Activated naive CD4-positive, alpha-beta T cell treated with anti-CD3 and anti-CD28 coated beads for 36 hours (primary cell): ENCODE measurements around the gene NVL. TPM values are rescaled to one million over a fixed set of nuclear protein-coding genes. Genes with fewer than 3 reads are reported as not detected.
"Not testable (repeated sequence)": the region's sequence is repeated elsewhere in the genome, so short reads cannot be mapped to it uniquely, and the experiment has no call there.

Experiments
- CTCF ChIA-PET: fragments of 350-600 bp; sonication (Branson Sonifier 250); formaldehyde crosslinking; loops from one replicate; lab custom pipeline; 2021; ENCODE audit warnings: antibody characterized with exemption; lab: Charles Lee
- DNase-seq: peaks from one replicate; pipeline ENCODE4 v3.0.0-alpha.2; 2020
- H3K27ac Mint-ChIP-seq: one replicate; pipeline ENCODE4 v1.8.0; 2021; ENCODE audit warnings: mild to moderate bottlenecking, mixed read lengths
- H3K27me3 Mint-ChIP-seq: one replicate; pipeline ENCODE4 v1.8.0; 2021; ENCODE audit warnings: low read depth, mixed read lengths
- H3K36me3 Mint-ChIP-seq: one replicate; pipeline ENCODE4 v1.8.0; 2021; ENCODE audit warnings: low read depth, mixed read lengths
- H3K4me1 Mint-ChIP-seq: one replicate; pipeline ENCODE4 v1.8.0; 2021; ENCODE audit warnings: low read depth, mixed read lengths
- H3K4me3 Mint-ChIP-seq: one replicate; pipeline ENCODE4 v1.8.0; 2021; ENCODE audit warnings: mild to moderate bottlenecking, moderate library complexity, mixed read lengths
- H3K9me3 Mint-ChIP-seq: one replicate; pipeline ENCODE4 v1.8.0; 2021; ENCODE audit warnings: mixed read lengths
- intact Hi-C: fragments of 100-400 bp; cut with micrococcal nuclease; formaldehyde crosslinking; loops from one replicate; pipeline ENCODE4 v1.15.1; 2023
- total RNA-seq, 2 experiments: library from RNA; stranded (reverse); gene quantifications; one replicate each; pipeline ENCODE4 v1.2.3, GENCODE V29; 2021

The NVL gene
- total RNA-seq, 2 experiments from 2014 or later = 26.7 to 29.9 TPM

DNA sequence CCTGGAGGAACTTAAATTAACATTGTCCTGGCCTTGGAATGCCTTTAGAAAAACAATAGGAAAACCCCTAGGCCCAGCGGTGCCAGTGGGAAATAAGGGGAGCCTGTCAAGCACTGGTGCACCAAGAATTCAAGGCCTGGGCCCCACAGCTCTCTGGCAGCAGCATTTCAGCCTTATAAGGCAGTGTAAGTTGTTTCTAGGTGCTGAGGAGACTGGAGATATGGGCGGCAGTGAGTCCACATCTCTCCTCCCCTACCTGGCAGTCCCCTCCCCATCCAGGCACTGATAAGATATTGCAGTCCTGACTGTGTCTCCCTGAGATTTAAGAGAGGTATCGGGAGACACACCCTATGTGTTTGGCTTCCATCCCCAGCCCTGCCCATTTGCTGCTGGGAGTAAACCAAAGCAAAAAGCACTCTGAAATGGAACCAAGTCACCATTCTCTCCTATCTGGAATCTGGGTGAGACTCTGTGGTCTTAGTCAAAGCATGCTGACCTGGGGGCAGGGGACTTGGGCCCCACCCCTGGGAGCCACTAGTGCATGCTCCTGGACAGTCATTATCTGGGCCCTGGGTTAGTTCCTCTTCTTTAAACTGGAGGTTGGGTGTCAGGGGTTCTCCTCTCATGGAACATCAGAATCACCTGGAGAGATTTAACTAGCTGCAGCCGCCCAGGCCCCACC lies 116.4 kb downstream of the NVL start:
- no peaks in the 10 kb centered on the region for H3K9me3 Mint-ChIP-seq
- H3K4me1 Mint-ChIP-seq = no peaks in the 10 kb centered on the region
- H3K27me3 Mint-ChIP-seq = no peaks in the 10 kb centered on the region
- H3K27ac Mint-ChIP-seq = no peak overlapping the region
- CTCF ChIA-PET = no interaction called here
- no peak for DNase-seq
- no peak overlapping the region for H3K4me3 Mint-ChIP-seq
- intact Hi-C loops = no loop called here
- H3K36me3 Mint-ChIP-seq = no peaks in the 10 kb centered on the region

DNA sequence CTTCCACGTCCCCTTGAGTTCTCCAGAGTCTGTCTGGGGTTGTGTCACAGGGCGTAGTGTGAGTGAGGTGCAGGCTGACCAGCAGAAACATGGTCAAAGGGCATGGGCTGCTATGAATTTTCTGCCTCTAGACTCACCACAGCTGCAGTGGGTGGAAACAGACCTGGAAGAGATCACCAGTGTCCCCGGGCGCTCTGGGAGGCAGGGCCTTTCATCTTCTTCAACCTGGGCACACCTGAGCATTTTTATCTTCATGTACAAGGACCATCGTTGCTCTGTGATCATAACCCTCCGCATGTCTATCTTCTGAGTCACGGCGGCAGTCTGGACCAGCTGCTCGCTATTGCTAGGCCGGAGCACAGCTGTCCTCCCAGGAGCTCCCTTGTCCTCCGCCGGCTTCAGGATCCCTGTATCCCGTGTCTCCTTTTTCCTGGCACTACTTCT lies 117.3 kb downstream of the NVL start:
- Mint-ChIP-seq H3K4me1 (no peaks in the 10 kb centered on the region), H3K27ac (no peak overlapping the region), H3K27me3 (no peaks in the 10 kb centered on the region), H3K9me3 (no peaks in the 10 kb centered on the region), H3K36me3 (no peaks in the 10 kb centered on the region), H3K4me3 (no peak overlapping the region)
- intact Hi-C loops = no loop called here
- DNase-seq = no peak
- CTCF ChIA-PET = no interaction called here

DNA sequence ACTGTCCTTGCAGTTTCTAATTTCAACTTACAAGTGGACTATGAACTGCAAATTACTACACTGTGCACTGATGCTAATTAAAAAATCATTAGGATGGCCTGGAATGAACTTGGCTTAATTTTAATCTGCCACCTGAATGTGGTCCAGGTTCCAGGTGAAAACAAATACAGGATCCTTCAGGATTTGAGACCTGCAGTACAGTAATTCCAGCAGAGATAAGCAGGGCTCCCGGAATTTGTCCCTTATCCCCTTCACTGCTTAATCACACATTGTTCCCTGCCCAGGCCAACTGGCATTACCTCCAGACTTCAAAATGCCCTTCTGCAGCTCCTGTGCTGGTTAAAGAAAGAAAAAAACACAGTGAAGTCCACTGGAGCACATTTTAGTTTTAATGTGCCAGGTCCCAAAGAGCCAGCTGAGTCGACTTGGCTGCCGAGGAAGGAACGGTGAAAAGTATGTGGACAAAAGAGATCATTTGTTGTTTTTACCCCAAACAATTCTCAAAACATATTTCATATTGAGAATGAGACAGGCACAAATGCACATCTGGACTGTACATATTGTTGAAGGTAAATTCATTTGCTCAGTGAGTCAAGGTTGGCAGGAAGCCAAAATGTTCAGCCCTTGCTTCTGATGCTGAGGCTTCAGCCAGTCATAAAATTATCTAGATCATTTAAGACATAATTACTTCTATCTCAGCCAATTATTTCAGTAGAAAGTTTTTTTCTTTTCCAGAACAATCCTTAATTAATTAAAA lies 118.6 kb downstream of the NVL start:
- peak; percentile 23 for DNase-seq
- Mint-ChIP-seq H3K27me3 (no peaks in the 10 kb centered on the region), H3K27ac (no peak overlapping the region), H3K4me1 (no peaks in the 10 kb centered on the region), H3K9me3 (no peaks in the 10 kb centered on the region), H3K4me3 (no peak overlapping the region), H3K36me3 (no peaks in the 10 kb centered on the region)
- CTCF ChIA-PET = no interaction called here
- intact Hi-C loops = no loop called here

DNA sequence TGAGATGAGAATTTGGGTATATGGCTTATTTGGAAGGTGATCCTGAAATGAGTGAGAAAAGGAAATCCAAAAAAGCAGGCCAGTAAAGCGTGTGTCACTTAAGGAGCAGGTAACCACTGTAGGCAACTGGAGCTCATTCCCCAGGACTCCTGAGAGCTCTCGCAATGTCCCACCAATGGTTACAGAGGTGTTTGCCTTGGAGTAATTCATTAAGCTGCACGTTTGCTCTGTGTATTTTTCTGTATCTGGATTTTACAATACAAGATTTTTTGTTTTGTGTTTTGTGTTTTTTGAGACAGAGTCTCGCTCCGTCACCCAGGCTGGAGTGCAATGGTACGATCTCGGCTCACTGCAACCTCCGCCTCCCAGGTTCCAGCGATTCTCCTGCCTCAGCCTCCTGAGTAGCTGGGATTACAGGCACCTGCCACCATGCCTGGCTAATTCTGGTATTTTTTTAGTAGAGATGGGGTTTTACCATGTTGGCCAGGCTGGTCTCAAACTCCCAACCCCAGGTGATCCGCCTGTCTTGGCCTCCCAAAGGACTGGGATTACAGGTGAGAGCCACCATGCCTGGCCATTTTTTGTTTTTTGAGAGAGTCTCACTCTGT lies 123.9 kb downstream of the NVL start:
- intact Hi-C loops = loop anchor here (1.0 kb wide), 2 partner anchors 24 to 37 kb away; no protein-coding TSS in a partner anchor
- CTCF ChIA-PET = interaction anchor here (0.5 to 1.7 kb wide), 4 partner anchors 10 to 581 kb away, joined by 3 to 7 read pairs (median 3); no protein-coding TSS in a partner anchor
- H3K9me3 Mint-ChIP-seq, H3K36me3 Mint-ChIP-seq, H3K27me3 Mint-ChIP-seq, H3K4me3 Mint-ChIP-seq, DNase-seq, H3K27ac Mint-ChIP-seq: not testable (repeated sequence)
- H3K4me1 Mint-ChIP-seq = peaks cover 11% of the 10 kb centered on the region

DNA sequence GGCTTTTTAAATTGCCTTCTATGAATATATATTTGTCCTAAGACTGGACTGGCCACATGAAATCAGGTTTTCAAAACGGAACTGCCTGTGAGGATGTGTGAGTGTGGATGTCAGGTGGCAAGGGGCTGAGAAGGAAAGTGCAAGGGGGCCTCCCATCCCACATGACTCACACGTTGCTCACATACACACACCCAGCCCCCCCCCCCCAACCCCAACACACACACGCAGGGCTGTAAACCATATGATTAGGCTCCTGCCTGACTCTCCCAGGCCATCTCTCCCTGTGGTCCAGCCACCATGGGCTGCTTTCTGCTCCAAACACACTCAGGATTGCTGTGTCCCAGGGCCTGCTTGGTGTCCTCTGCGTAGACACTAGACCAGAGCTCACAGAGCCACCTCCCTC lies 124.5 kb downstream of the NVL start:
- no peaks in the 10 kb centered on the region for H3K36me3 Mint-ChIP-seq
- CTCF ChIA-PET = interaction anchor here (0.9 to 1.7 kb wide), 3 partner anchors 37 to 89 kb away, joined by 3 to 7 read pairs (median 3); no protein-coding TSS in a partner anchor
- no peak overlapping the region for H3K4me3 Mint-ChIP-seq
- H3K27ac Mint-ChIP-seq = no peak overlapping the region
- H3K27me3 Mint-ChIP-seq = no peaks in the 10 kb centered on the region
- no peaks in the 10 kb centered on the region for H3K9me3 Mint-ChIP-seq
- peaks cover 11% of the 10 kb centered on the region for H3K4me1 Mint-ChIP-seq
- intact Hi-C loops = loop anchor here (1.0 kb wide), 2 partner anchors 23 to 36 kb away; no protein-coding TSS in a partner anchor
- DNase-seq = peak; percentile 63

DNA sequence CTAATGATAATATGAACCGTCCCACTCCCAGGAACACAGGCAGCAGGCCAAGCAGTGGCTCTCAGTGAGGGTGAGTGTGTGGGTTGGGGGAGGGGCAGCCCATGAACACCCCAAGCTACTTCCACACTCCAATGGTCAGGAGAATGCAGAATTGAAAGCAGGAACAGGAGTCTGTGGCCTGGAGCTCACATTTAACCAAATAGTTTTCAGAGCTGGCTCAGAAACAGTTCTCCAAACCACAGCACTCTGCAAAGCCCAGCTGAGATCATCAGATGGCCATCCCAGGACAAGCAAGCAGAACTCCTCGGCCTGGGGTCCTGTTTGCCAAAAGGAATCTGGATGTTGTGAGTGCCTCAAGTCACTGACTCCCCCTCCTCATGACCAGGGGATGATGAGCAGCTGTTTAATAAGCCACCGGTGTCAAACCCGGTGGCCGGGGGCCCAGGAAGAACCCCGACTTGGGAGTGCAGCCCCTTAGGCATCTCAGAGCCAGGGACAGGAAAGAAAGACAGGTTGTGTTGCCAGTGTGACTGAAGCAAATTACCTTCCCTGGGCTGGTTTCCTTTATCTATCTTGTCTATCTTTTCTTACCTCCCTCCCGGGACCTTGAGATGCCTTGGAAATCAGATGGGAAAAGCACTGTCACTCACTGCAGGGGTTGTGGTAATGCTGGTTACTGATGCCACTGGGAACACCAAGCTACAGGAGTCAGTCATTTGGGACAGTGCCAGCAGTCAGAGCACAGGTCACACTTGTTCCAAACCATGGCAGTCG lies 126.5 kb downstream of the NVL start:
- Mint-ChIP-seq H3K9me3 (no peaks in the 10 kb centered on the region), H3K36me3 (no peaks in the 10 kb centered on the region), H3K27me3 (no peaks in the 10 kb centered on the region), H3K4me1 (peaks cover 11% of the 10 kb centered on the region), H3K4me3 (no peak overlapping the region), H3K27ac (no peak overlapping the region)
- CTCF ChIA-PET = no interaction called here
- DNase-seq = no peak
- intact Hi-C loops = no loop called here

DNA sequence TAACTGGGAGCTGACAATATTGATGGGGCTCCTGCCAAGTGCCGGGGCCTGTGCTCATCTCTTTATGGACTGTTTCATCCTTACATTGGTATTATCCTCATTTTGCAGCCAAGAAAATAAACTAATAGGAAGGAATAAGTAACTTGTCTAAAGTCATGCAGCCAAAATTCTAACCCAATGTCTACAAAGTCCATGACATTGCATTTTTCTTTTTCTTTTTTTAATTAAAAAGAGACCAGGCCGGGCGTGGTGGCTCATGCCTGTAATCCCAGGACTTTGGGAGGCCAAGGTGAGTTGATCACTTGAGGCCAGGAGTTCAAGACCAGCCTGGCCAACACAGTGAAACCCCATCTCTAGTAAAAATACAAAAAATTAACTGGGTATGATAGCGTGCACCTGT lies 128.1 kb downstream of the NVL start:
- H3K9me3 Mint-ChIP-seq = no peaks in the 10 kb centered on the region
- H3K27me3 Mint-ChIP-seq = no peaks in the 10 kb centered on the region
- H3K36me3 Mint-ChIP-seq = no peaks in the 10 kb centered on the region
- no peak overlapping the region for H3K4me3 Mint-ChIP-seq
- H3K27ac Mint-ChIP-seq = no peak overlapping the region
- H3K4me1 Mint-ChIP-seq = peaks cover 11% of the 10 kb centered on the region
- CTCF ChIA-PET = no interaction called here
- no peak for DNase-seq
- intact Hi-C loops = no loop called here

DNA sequence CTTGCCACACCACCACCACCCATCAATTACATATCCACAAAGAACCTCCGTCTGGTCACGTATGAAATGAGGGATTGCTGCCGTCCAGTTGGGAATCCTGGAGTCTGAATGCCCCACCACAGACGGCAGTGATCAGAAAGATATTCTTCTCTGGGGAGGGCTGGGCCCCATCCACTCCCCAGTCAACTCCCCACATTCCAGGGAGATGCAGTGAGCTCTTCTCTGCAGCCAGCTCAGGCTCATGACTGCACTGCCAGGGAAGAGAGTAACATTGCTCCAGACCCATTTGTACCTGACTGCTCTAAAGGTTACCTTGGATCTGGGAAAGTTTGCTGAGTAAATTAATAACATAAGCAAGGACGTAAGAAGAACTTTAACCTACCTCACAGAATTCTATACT lies 128.6 kb downstream of the NVL start:
- Mint-ChIP-seq H3K27ac (no peak overlapping the region), H3K36me3 (no peaks in the 10 kb centered on the region), H3K4me1 (peaks cover 11% of the 10 kb centered on the region), H3K4me3 (no peak overlapping the region), H3K9me3 (no peaks in the 10 kb centered on the region), H3K27me3 (no peaks in the 10 kb centered on the region)
- DNase-seq = no peak
- CTCF ChIA-PET = no interaction called here
- intact Hi-C loops = no loop called here

DNA sequence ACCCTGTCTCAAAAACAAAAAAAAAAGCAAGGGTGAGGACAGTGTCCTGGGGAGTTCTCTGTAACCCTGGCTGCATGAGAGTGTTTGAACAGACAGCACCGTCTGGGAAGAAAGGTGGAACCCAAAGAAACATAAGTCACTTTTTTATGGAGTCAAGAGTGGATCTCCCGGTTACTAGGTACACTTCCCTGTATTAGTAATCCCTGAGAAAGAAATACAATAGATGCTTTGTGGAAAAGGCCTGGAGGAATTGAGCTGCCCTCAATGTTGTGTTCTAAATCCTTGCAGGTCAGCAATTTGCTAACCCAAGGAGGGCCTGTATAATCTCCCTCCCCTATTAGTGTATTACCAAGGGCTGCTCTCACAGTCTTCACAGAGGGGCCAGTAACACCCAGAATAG lies 130.3 kb downstream of the NVL start:
- Mint-ChIP-seq H3K27me3 (no peaks in the 10 kb centered on the region), H3K9me3 (no peaks in the 10 kb centered on the region), H3K27ac (no peak overlapping the region), H3K4me1 (peaks cover 6% of the 10 kb centered on the region), H3K36me3 (peaks cover 3% of the 10 kb centered on the region), H3K4me3 (no peak overlapping the region)
- CTCF ChIA-PET = no interaction called here
- intact Hi-C loops = no loop called here
- no peak for DNase-seq

DNA sequence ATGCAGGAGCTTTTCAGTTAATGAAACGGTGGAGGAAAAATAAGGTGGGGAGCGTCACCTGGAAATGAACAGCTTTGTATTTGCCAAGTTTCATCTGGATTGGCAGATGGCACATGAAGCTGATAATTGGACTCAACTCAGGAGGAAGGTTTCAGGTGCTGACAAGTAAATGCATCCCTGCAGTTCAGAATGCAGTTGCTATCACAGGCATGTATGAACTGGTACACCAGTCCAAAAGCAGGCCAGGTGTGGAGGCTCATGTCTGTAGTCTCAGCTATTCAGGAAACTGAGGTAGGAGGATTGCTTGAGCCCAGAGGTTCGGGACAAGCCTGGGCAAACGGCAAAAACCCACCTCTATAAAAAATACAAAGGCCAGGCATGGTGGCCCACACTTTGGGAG lies 131.4 kb downstream of the NVL start:
- DNase-seq = no peak
- intact Hi-C loops = no loop called here
- Mint-ChIP-seq H3K4me3 (no peak overlapping the region), H3K27ac (no peak overlapping the region), H3K36me3 (peaks cover 9% of the 10 kb centered on the region), H3K4me1 (peaks cover 3% of the 10 kb centered on the region), H3K27me3 (no peaks in the 10 kb centered on the region), H3K9me3 (no peaks in the 10 kb centered on the region)
- CTCF ChIA-PET = no interaction called here

DNA sequence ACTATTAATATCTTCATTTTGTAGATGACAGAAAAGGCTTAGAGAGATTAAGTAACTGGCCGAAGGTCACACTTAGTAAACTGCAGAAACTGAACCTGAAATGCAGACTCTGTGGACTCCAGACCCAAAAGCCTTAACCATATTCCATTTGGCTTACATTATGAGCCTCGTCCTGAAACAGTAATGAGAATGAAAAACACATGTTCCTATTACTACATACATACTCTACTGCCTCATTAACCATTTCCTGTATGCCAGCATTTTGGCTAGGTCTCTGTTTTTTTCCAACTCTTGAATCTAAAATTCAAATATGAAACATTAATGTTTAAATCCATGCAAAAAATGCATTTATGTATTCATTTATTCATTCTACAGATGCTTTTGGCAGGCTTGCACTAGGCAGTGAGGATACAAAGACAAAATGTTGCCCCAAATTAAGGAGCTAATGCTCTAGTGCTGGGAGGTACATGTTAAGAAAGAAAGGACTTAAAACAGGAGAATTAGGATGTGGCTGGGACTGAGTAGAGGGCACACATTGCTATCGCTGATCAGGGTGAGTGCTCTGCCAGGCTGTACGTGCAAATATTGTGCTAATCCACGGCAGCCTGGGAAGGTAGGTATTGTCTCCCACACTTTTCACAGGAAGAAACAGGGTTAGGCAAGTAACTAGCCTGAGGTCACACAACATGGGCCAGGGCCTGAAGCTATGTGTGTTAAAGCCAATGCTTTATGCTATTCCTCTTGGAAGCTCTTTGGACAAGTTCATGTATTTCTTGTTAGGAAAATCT lies 133.0 kb downstream of the NVL start:
- no peaks in the 10 kb centered on the region for H3K27me3 Mint-ChIP-seq
- H3K9me3 Mint-ChIP-seq = no peaks in the 10 kb centered on the region
- intact Hi-C loops = no loop called here
- CTCF ChIA-PET = no interaction called here
- no peak overlapping the region for H3K4me3 Mint-ChIP-seq
- H3K4me1 Mint-ChIP-seq = peaks cover 7% of the 10 kb centered on the region
- no peak for DNase-seq
- H3K27ac Mint-ChIP-seq = no peak overlapping the region
- H3K36me3 Mint-ChIP-seq = peaks cover 16% of the 10 kb centered on the region
